Endothelial cell of umbilical vein (primary cell): ENCODE results near the gene TSSC4. TPM values are rescaled to one million over a fixed set of nuclear protein-coding genes. Genes with fewer than 3 reads are reported as not detected.

ENCODE experiments used
- BruUV-seq: library from RNA; stranded (reverse); fragments of 400-500 nt; replicated peaks from 2 replicates; lab custom pipeline; 2021; lab: Mats Ljungman, UMichigan
- CTCF ChIA-PET: fragments of 300-600, 350-600 bp; sonication (Branson Sonifier 250); formaldehyde crosslinking; loops from one replicate; lab custom pipeline; 2021; ENCODE audit warnings: antibody characterized with exemption, inconsistent platforms; lab: Charles Lee
- POLR2A ChIA-PET: fragments of 300-600, 350-600 bp; sonication (Branson Sonifier 250); formaldehyde crosslinking; loops from one replicate; lab custom pipeline; 2021; ENCODE audit warnings: antibody characterized with exemption, inconsistent platforms; lab: Charles Lee
- DNase-seq: peaks from one replicate; pipeline ENCODE4 v3.0.0-alpha.2; 2011; ENCODE audit warnings: low read depth, low spot score
- FAIRE-seq: peaks from 2 replicates; lab custom pipeline; 2011; peaks lifted over from hg19 to GRCh38; lab: Jason Lieb, UNC
- H2AFZ ChIP-seq: 2 replicates; pipeline ENCODE4 v1.6.0; 2012; ENCODE audit warnings: low read depth, low read length, control low read depth, inconsistent platforms
- H3K27ac ChIP-seq: 2 replicates; pipeline ENCODE4 v1.5.1; 2011; ENCODE audit warnings: low read depth, mild to moderate bottlenecking, control low read depth, low read length, moderate library complexity; ENCODE audit not compliant: insufficient read depth
- H3K27me3 ChIP-seq, 2 experiments: 2 replicates each; pipeline versions ENCODE4 v1.6.0 to v1.6.1; 2011; ENCODE audit warnings: low read length in 2 of 2, mixed read lengths in 1 of 2; ENCODE audit not compliant: control insufficient read depth in 2 of 2, insufficient read depth in 2 of 2
- H3K36me3 ChIP-seq, 2 experiments: 2 replicates in 1 of 2; 3 replicates in 1 of 2; pipeline ENCODE4 v1.5.1; 2011; ENCODE audit warnings: low read length in 2 of 2, mild to moderate bottlenecking in 1 of 2, moderate library complexity in 1 of 2; ENCODE audit not compliant: control insufficient read depth in 2 of 2, insufficient read depth in 2 of 2; ENCODE audit errors: extremely low read depth in 1 of 2
- H3K4me1 ChIP-seq: 3 replicates; pipeline ENCODE4 v1.5.1; 2011; ENCODE audit warnings: mild to moderate bottlenecking, low read length; ENCODE audit not compliant: control insufficient read depth, insufficient read depth; ENCODE audit errors: extremely low read depth
- H3K4me2 ChIP-seq: 2 replicates; pipeline ENCODE4 v1.6.1; 2011; ENCODE audit warnings: low read length, control low read depth, mixed read lengths; ENCODE audit not compliant: insufficient read depth
- H3K4me3 ChIP-seq, 3 experiments: fragments of 200-600 bp in 1 of 3; sonication (generic), shearing (Covaris generic) in 1 of 3; replicated peaks in 1 of 3; 2 replicates each; pipeline ENCODE4 v1.5.1; 2011 to 2016; ENCODE audit warnings: control low read depth in 3 of 3, low read length in 3 of 3, mild to moderate bottlenecking in 2 of 3, inconsistent platforms in 1 of 3, low read depth in 1 of 3, moderate library complexity in 1 of 3; ENCODE audit not compliant: insufficient read depth in 1 of 3
- H3K79me2 ChIP-seq: 2 replicates; pipeline ENCODE4 v1.6.0; 2012; ENCODE audit warnings: low read length, inconsistent platforms; ENCODE audit not compliant: control insufficient read depth, insufficient read depth
- H3K9ac ChIP-seq: replicated peaks from 2 replicates; pipeline ENCODE3; 2011; ENCODE audit warnings: low read length, control low read depth; ENCODE audit not compliant: insufficient read depth; ENCODE audit errors: extremely low read depth
- H3K9me1 ChIP-seq: replicated peaks from 3 replicates; pipeline ENCODE4 v1.6.0; 2011; ENCODE audit warnings: mild to moderate bottlenecking, low read length; ENCODE audit not compliant: control insufficient read depth, insufficient read depth; ENCODE audit errors: extremely low read depth
- H3K9me3 ChIP-seq: replicated peaks from 2 replicates; pipeline ENCODE4 v1.5.1; 2012; ENCODE audit warnings: low read length, inconsistent platforms; ENCODE audit not compliant: control insufficient read depth, insufficient read depth
- H4K20me1 ChIP-seq: replicated peaks from 2 replicates; pipeline ENCODE3; 2011; ENCODE audit warnings: mild to moderate bottlenecking, low read length; ENCODE audit not compliant: control insufficient read depth, insufficient read depth; ENCODE audit errors: extremely low read depth
- CTCF ChIP-seq, 2 donors: IDR thresholded peaks; 1 replicate in 1 of 2; 2 replicates in 1 of 2; pipeline ENCODE4 v1.5.1; 2011; ENCODE audit warnings: low read length in 2 of 2, mild to moderate bottlenecking in 2 of 2, moderate library complexity in 2 of 2, control low read depth in 1 of 2, inconsistent platforms in 1 of 2, low read depth in 1 of 2; ENCODE audit not compliant: insufficient read depth in 1 of 2; ENCODE audit errors: extremely low read depth in 1 of 2
- EZH2 ChIP-seq: IDR thresholded peaks from 2 replicates; pipeline ENCODE4 v1.6.1; 2012; ENCODE audit warnings: borderline replicate concordance, low read depth, mild to moderate bottlenecking, moderate library complexity, low read length, inconsistent platforms; ENCODE audit not compliant: severe bottlenecking
- FOS ChIP-seq: IDR thresholded peaks from 2 replicates; pipeline ENCODE4 v1.6.1; 2011; ENCODE audit warnings: mild to moderate bottlenecking, low read length, moderate library complexity, borderline replicate concordance; ENCODE audit not compliant: insufficient read depth
- GATA2 ChIP-seq: IDR thresholded peaks from 2 replicates; pipeline ENCODE4 v1.7.0; 2011; ENCODE audit warnings: low read depth, mild to moderate bottlenecking, moderate library complexity, mixed read lengths, low read length; ENCODE audit not compliant: insufficient read length, insufficient read depth
- JUN ChIP-seq: IDR thresholded peaks from 2 replicates; pipeline ENCODE4 v1.6.1; 2011; ENCODE audit warnings: borderline replicate concordance, low read depth; ENCODE audit not compliant: insufficient read length, insufficient read depth
- MAX ChIP-seq: IDR thresholded peaks from 2 replicates; pipeline ENCODE4 v1.6.1; 2011; ENCODE audit not compliant: insufficient read depth, insufficient read length
- MYC ChIP-seq: IDR thresholded peaks from one replicate; pipeline ENCODE4 v1.6.1; 2011; ENCODE audit warnings: mild to moderate bottlenecking, low read depth, low read length
- POLR2A ChIP-seq: IDR thresholded peaks from 2 replicates; pipeline ENCODE4 v1.6.1; 2012; ENCODE audit warnings: low read depth, mild to moderate bottlenecking, control low read depth, low read length
- POLR2AphosphoS5 ChIP-seq: IDR thresholded peaks from 2 replicates; pipeline ENCODE4 v1.6.1; 2012; ENCODE audit warnings: low read depth, mild to moderate bottlenecking, control low read depth, low read length, moderate library complexity; ENCODE audit not compliant: insufficient read depth
- dilution Hi-C: fragments of 300-500 bp; cut with MboI; formaldehyde crosslinking; loops from one replicate; pipeline ENCODE4 v1.15.0; 2019; ENCODE audit warnings: low sequenced_read_pairs; ENCODE audit not compliant: extremely low pct_ligation_motif_present
- intact Hi-C: fragments of 100-400 bp; cut with micrococcal nuclease; formaldehyde crosslinking; loops from one replicate; pipeline ENCODE4 v1.10.0; 2022
- polyA plus RNA-seq, 4 experiments: library from polyadenylated mRNA; depleted of rRNA in 3 of 4; stranded (reverse) in 3 of 4; unstranded in 1 of 4; fragments of >200 nt; gene quantifications; 2 replicates each; pipeline versions ENCODE4 v1.2.1 to v1.2.3, GENCODE V29; 2011 to 2012; ENCODE audit warnings: missing spikeins in 1 of 4
- total RNA-seq: library from RNA; stranded (reverse); gene quantifications from 2 replicates; pipeline ENCODE4 v1.2.3, GENCODE V29; 2021

Gene TSSC4
- total and polyA plus RNA-seq, 2 donors (not counting 3 experiments of a cell fraction or from before 2014, with no cell fraction given): 42.7 to 59.6 TPM

GRCh38 chr11:2406878-2407410 is 6.4 kb downstream of the TSSC4 start:
- POLR2A ChIA-PET: no interaction called here
- Histone ChIP-seq H2AFZ (no peak overlapping the region), H3K4me1 (peaks cover 2% of the 10 kb centered on the region), H3K36me3 (peaks cover 0 to 18% of the 10 kb centered on the region in 2 experiments), H3K27ac (no peak overlapping the region), H3K4me3 (no peak overlapping the region), H3K9me3 (no peaks in the 10 kb centered on the region), H3K9me1 (no peaks in the 10 kb centered on the region), H4K20me1 (no peaks in the 10 kb centered on the region), H3K4me2 (no peak overlapping the region), H3K79me2 (peaks cover 6% of the 10 kb centered on the region), H3K27me3 (peaks cover 0 to 4% of the 10 kb centered on the region in 2 experiments), H3K9ac (no peak overlapping the region)
- BruUV-seq: no TSS peak
- intact Hi-C loops: no loop called here
- dilution Hi-C loops: no loop called here
- CTCF ChIA-PET: interaction anchor here (1.4 kb wide), 1 partner anchor 13 kb away, joined by 5 read pairs; no protein-coding TSS in a partner anchor
- DNase-seq (no peak), FAIRE-seq (no peak)
- TF ChIP-seq GATA2: no peak
- TF ChIP-seq JUN: no peak
- no peak for TF ChIP-seq FOS
- no peak for TF ChIP-seq CTCF (IDR thresholded peaks at IDR 0.05; ENCODE audit: extremely low read depth in 1 of 2, insufficient read depth in 1 of 2, low read depth in 1 of 2, low read length in 2 of 2)
- TF ChIP-seq MAX: no peak
- TF ChIP-seq MYC: no peak
- TF ChIP-seq POLR2AphosphoS5: no peak
- TF ChIP-seq POLR2A: no peak
- no peak for TF ChIP-seq EZH2
